HUES48 (cell line): ENCODE measurements around the gene ZNF660.
A peak's percentile ranks its signal among the peaks of the same experiment; 100 is the strongest.
"Not testable (repeated sequence)": the region's sequence is repeated elsewhere in the genome, so short reads cannot be mapped to it uniquely, and the experiment has no call there.

Source experiments
- H3K27ac ChIP-seq: one replicate; pipeline ENCODE4 v1.7.0; 2013; ENCODE audit warnings: low read depth, low read length, inconsistent platforms
- H3K27me3 ChIP-seq: 2 replicates; pipeline ENCODE4 v1.6.1; 2013; ENCODE audit warnings: mild to moderate bottlenecking, low read length; ENCODE audit not compliant: control insufficient read depth, insufficient read depth
- H3K36me3 ChIP-seq: 2 replicates; pipeline ENCODE4 v1.6.1; 2013; ENCODE audit warnings: low read length; ENCODE audit not compliant: control insufficient read depth, insufficient read depth
- H3K4me1 ChIP-seq: 2 replicates; pipeline ENCODE4 v1.6.1; 2013; ENCODE audit warnings: mild to moderate bottlenecking, low read length; ENCODE audit not compliant: control insufficient read depth, insufficient read depth
- H3K4me3 ChIP-seq: 2 replicates; pipeline ENCODE4 v1.5.1; 2013; ENCODE audit warnings: mild to moderate bottlenecking, low read depth, low read length
- H3K9ac ChIP-seq: 2 replicates; pipeline ENCODE4 v1.6.1; 2013; ENCODE audit warnings: mild to moderate bottlenecking, low read depth, low read length, moderate library complexity
- H3K9me3 ChIP-seq: 2 replicates; pipeline ENCODE4 v1.6.1; 2013; ENCODE audit warnings: low read length; ENCODE audit not compliant: control insufficient read depth, insufficient read depth

Gene ZNF660

DNA sequence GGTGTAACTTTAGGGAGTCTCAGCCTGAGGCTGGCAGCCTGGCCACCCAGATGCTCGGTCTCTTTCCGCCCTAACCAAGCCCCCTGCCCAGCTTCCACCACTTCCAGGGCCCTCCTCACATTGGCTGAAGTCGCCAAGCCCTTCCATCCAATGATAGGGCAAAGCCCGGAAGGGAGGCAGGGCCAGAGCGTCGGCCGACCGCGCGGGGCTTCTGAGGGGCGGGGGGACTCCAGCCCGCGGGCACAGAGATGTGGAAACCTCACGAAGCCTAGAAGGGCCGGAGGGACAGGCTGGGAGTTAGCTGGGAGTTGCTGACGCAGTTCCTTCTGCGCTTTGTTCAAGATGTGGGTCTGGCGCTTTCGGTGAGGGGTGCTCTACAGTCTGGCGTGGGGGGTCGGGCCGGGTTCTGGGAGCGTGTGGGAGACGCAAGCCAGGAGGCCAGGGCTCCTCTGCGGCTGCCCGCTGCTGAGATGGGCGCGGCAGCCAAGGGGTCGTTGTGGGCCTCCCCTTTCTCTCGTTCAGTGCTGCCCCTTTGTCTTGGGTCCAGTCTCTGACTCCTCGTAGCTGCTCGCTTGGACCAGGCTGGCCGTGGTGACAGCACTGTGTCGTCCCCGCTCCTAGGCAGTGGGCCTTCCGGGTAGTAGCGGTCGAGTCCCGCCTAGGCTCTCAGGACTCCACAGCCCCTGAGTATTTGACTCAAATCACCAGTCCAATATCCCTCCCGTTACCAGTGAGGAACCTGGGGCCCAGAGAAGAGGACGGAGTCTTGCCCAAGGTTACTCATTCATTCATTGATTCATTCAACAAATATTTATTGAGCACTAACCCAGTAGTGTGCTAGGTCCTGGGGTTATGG, at the start of gene ZNF660:
ZNF660 (plus strand) TSS at position 319 of the 856 bp plus-strand sequence. CDS start 9,230 bp downstream, outside the sequence.
- Histone ChIP-seq H3K27me3 (no peaks in the 10 kb centered on the region), H3K4me1 (peaks cover 9% of the 10 kb centered on the region; the same call in 1 of the 2 replicates), H3K9ac (peak within 1 kb of the TSS; percentile 88), H3K9me3 (no peaks in the 10 kb centered on the region; the same call in 1 of the 2 replicates), H3K36me3 (peaks cover 37% of the 10 kb centered on the region), H3K4me3 (peak within 1 kb of the TSS; percentile 82), H3K27ac (peak within 1 kb of the TSS; percentile 69)

DNA sequence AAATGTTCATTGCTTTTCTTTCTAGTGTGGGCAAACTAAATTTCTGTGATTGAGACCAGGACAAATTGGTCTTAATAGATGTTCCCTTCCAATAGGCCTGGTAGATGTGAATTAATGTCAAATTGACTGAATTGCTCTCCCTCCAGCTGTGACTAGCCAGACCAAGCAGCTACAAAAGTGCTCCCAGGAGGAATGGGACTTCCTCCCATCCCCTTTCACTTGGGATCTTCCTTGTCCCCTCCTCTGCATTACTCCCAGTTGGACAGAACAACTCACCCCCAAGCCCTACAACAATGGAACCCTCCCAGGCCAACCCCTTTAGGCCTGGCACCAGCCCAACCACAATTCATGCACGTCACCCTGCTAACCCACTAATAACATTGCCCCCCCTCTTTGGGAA, 49.4 kb upstream of the ZNF660 start:
- H3K9me3 ChIP-seq = no peaks in the 10 kb centered on the region
- H3K27me3 ChIP-seq = peaks cover 7% of the 10 kb centered on the region
- H3K36me3 ChIP-seq = no peaks in the 10 kb centered on the region
- H3K27ac ChIP-seq = no peak overlapping the region
- H3K4me3 ChIP-seq = no peak overlapping the region
- no peaks in the 10 kb centered on the region for H3K4me1 ChIP-seq
- H3K9ac ChIP-seq = no peak overlapping the region

- not testable (repeated sequence) for H3K9ac ChIP-seq, H3K36me3 ChIP-seq, H3K4me3 ChIP-seq, H3K27me3 ChIP-seq, H3K9me3 ChIP-seq, H3K27ac ChIP-seq, H3K4me1 ChIP-seq
Measured at GRCh38 chr3:44544811-44545210, 40.0 kb upstream of the ZNF660 start.

- Histone ChIP-seq H3K27ac (peak within 1 kb of the TSS; percentile 55), H3K36me3 (peaks cover 25% of the 10 kb centered on the region), H3K27me3 (peaks cover 27% of the 10 kb centered on the region), H3K9me3 (peaks cover 4% of the 10 kb centered on the region), H3K4me1 (peaks cover 9% of the 10 kb centered on the region), H3K9ac (peak within 1 kb of the TSS; percentile 79), H3K4me3 (peak within 1 kb of the TSS; percentile 87)
Measured at GRCh38 chr3:44554626-44555592, 29.9 kb upstream of the ZNF660 start, which contains the start of gene ZKSCAN7. Gene ZKSCAN7, plus strand, starts transcription at chr3:44555193. Its CDS starts 1,855 bp downstream, at chr3:44557048.

DNA sequence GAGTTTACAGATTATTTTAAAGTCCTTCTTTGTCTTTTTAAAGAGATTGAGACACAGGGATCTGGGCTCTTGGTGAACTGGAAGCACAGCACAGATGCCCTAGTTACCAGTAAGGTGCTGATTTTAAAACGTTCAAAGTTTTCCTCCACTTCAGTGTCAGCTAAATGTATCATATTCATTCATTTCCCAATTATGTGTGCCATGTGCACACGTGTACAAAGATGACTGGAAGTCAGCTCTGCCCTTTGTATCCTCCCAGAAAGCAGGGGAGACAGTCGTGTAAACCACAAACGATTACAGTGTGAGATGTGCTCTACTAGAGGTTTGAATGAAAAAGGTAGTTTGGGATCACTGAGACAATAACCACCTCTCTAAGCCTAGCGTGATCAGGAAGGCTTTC, 29.0 kb upstream of the ZNF660 start:
- Histone ChIP-seq H3K4me1 (peaks cover 9% of the 10 kb centered on the region), H3K4me3 (peak overlapping the region; percentile 87), H3K27ac (no peak overlapping the region), H3K9me3 (peaks cover 10% of the 10 kb centered on the region), H3K36me3 (peaks cover 32% of the 10 kb centered on the region), H3K27me3 (peaks cover 27% of the 10 kb centered on the region), H3K9ac (peak overlapping the region; percentile 79)

DNA sequence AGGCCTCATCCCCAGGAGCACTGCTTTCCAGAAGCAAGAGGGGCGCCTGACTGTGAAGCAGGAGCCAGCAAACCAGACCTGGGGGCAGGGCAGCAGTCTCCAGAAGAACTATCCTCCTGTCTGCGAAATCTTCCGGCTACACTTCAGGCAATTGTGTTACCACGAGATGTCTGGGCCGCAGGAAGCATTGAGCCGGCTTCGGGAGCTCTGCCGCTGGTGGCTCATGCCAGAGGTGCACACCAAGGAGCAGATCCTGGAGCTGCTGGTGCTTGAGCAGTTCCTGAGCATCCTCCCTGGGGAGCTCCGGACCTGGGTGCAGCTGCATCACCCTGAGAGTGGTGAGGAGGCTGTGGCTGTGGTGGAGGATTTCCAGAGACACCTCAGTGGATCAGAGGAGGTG, 27.7 kb upstream of the ZNF660 start:
- H3K27me3 ChIP-seq = peaks cover 14% of the 10 kb centered on the region
- peaks cover 45% of the 10 kb centered on the region for H3K36me3 ChIP-seq
- H3K9ac ChIP-seq = no peak overlapping the region

GRCh38 chr3:44561076-44561475, 23.7 kb upstream of the ZNF660 start:
- Histone ChIP-seq H3K36me3 (peaks cover 71% of the 10 kb centered on the region), H3K4me3 (no peak overlapping the region), H3K9ac (no peak overlapping the region), H3K4me1 (0 out of 2 replicates have a peak, but pooled peaks cover 2% of the 10 kb centered on the region), H3K27ac (no peak overlapping the region), H3K27me3 (no peaks in the 10 kb centered on the region), H3K9me3 (peaks cover 30% of the 10 kb centered on the region)

More for the DNA sequence above, 27.7 kb upstream of the ZNF660 start:
- H3K9me3 ChIP-seq = peaks cover 23% of the 10 kb centered on the region
- H3K4me1 ChIP-seq = peaks cover 9% of the 10 kb centered on the region
- H3K27ac ChIP-seq = no peak overlapping the region
- no peak overlapping the region for H3K4me3 ChIP-seq

DNA sequence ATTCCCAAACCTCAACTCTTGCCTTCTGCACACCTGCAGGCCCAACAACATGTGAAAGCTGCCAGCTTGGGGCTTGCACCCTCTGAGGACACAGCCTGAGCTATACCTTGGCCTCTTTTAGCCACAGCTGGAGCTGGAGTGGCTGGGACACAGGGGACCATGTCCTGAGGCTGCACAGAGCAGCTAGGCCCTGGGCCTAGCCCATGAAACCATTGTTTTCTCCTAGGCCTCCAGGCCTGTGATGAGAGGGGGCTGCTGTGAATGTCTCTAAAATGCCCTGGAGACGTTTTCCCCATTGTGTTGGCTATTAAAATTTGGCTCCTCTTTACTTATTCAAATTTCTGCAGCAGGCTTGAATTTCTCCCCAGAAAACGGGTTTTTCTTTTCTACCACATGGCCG, 22.6 kb upstream of the ZNF660 start:
- H3K4me3 ChIP-seq = no peak overlapping the region
- peaks cover 30% of the 10 kb centered on the region for H3K9me3 ChIP-seq
- H3K36me3 ChIP-seq = peaks cover 70% of the 10 kb centered on the region
- no peaks in the 10 kb centered on the region for H3K4me1 ChIP-seq
- no peak overlapping the region for H3K27ac ChIP-seq
- H3K9ac ChIP-seq = no peak overlapping the region
- H3K27me3 ChIP-seq = no peaks in the 10 kb centered on the region

GRCh38 chr3:44568561-44568960, 16.2 kb upstream of the ZNF660 start:
- H3K27me3 ChIP-seq = no peaks in the 10 kb centered on the region
- no peak overlapping the region for H3K9ac ChIP-seq
- peaks cover 26% of the 10 kb centered on the region for H3K9me3 ChIP-seq
- no peaks in the 10 kb centered on the region for H3K4me1 ChIP-seq
- peaks cover 69% of the 10 kb centered on the region for H3K36me3 ChIP-seq
- H3K4me3 ChIP-seq = no peak overlapping the region
- no peak overlapping the region for H3K27ac ChIP-seq

GRCh38 chr3:44571024-44571423, 13.7 kb upstream of the ZNF660 start:
- H3K36me3 ChIP-seq = peaks cover 50% of the 10 kb centered on the region
- no peaks in the 10 kb centered on the region for H3K4me1 ChIP-seq
- H3K4me3 ChIP-seq = no peak overlapping the region
- no peaks in the 10 kb centered on the region for H3K27me3 ChIP-seq
- peaks cover 23% of the 10 kb centered on the region for H3K9me3 ChIP-seq
- H3K9ac ChIP-seq = no peak overlapping the region
- no peak overlapping the region for H3K27ac ChIP-seq
